Measurements from ENCODE around the gene YLPM1.

DNA sequence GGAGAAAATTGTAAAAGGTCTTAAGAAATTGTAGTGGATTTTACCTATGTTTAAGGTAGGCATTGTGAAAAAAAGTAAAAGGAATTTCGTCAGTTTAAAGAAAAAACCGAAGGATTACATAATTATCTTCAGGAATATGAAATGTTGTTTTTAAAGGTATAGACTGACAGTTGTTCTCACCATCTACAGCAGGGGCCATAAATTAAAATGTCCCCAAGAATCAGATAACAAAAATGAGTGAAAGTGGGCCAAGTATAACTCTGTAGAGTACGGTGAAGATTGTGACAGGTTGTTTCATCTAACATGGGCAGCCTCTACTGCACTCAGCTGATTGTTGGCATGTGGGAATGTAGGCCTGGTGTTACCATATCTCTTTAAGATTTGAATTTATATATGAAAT lies 38.3 kb downstream of the YLPM1 start:
- TF ChIP-seq, protein P1, sequence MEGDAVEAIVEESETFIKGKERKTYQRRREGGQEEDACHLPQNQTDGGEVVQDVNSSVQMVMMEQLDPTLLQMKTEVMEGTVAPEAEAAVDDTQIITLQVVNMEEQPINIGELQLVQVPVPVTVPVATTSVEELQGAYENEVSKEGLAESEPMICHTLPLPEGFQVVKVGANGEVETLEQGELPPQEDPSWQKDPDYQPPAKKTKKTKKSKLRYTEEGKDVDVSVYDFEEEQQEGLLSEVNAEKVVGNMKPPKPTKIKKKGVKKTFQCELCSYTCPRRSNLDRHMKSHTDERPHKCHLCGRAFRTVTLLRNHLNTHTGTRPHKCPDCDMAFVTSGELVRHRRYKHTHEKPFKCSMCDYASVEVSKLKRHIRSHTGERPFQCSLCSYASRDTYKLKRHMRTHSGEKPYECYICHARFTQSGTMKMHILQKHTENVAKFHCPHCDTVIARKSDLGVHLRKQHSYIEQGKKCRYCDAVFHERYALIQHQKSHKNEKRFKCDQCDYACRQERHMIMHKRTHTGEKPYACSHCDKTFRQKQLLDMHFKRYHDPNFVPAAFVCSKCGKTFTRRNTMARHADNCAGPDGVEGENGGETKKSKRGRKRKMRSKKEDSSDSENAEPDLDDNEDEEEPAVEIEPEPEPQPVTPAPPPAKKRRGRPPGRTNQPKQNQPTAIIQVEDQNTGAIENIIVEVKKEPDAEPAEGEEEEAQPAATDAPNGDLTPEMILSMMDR (conservative IDR thresholded peaks at IDR 0.05; ENCODE audit: low read length): no peak
- no peak for TF ChIP-seq EZH2phosphoT487 (IDR thresholded peaks at IDR 0.05; ENCODE audit: borderline replicate concordance)
